ENCODE data around the gene TESPA1. TPM values are rescaled to one million over a fixed set of nuclear protein-coding genes. Genes with fewer than 3 reads are reported as not detected.

TESPA1 gene
- total and polyA plus RNA-seq, 9 of the 15 experiments (the other 6 are each of a cell fraction or from before 2014, with no cell fraction given): 0.72 to 7.1 (median 2.4) TPM

- TF ChIP-seq ZNF639 (CRISPR knock-in tag; conservative IDR thresholded peaks at IDR 0.05 in 1 of 2, IDR thresholded peaks at IDR 0.05 in 1 of 2) (peak in 1 of 2 experiments; percentile 36; a peak in 1 of 4 replicates), SRSF9 (IDR thresholded peaks at IDR 0.05; ENCODE audit: borderline replicate concordance, low read depth, low read length) (no peak), HIVEP1 (CRISPR knock-in tag; IDR thresholded peaks at IDR 0.05) (no peak), NCOA1 (IDR thresholded peaks at IDR 0.05; ENCODE audit: low read depth) (no peak), ZBED1 (IDR thresholded peaks at IDR 0.05) (no peak), GABPB1 (CRISPR knock-in tag; IDR thresholded peaks at IDR 0.05) (peak; percentile 87), ELK1 (CRISPR knock-in tag; IDR thresholded peaks at IDR 0.05) (no peak), ZBTB12 (CRISPR knock-in tag; IDR thresholded peaks at IDR 0.05) (no peak), RCOR1 (IDR thresholded peaks at IDR 0.05; ENCODE audit: borderline replicate concordance in 1 of 2, low read depth in 2 of 2, low read length in 2 of 2) (peak in 1 of 2 experiments; percentile 38; a peak in 1 of 4 replicates), CREM (IDR thresholded peaks at IDR 0.05; ENCODE audit: low read depth) (peak; percentile 73), HMGN3 (IDR thresholded peaks at IDR 0.05; ENCODE audit: borderline replicate concordance, extremely low read depth, insufficient read length, low read depth, low read length) (no peak), GABPA (tag; conservative IDR thresholded peaks at IDR 0.05; ENCODE audit: low read depth) (peak; percentile 94), SP1 (CRISPR knock-in tag; IDR thresholded peaks at IDR 0.05) (peak; percentile 40; the same call in 1 of the 2 replicates), FOXA3 (CRISPR knock-in tag; conservative IDR thresholded peaks at IDR 0.05 in 1 of 2, IDR thresholded peaks at IDR 0.05 in 1 of 2) (no peak), NBN (IDR thresholded peaks at IDR 0.05; ENCODE audit: low read depth) (no peak), SMARCB1 (IDR thresholded peaks at IDR 0.05; ENCODE audit: insufficient read length, low read depth) (no peak), ARHGAP35 (IDR thresholded peaks at IDR 0.05; ENCODE audit: partially characterized antibody) (no peak), RREB1 (CRISPR knock-in tag; IDR thresholded peaks at IDR 0.05) (0 out of 2 replicates have a peak, but pooled peaks have one; percentile 70)
Observed at GRCh38 chr12:54984658-54985376, at the start of gene TESPA1 (continued).
